ENCODE results near the gene RALY.
"Not testable (repeated sequence)": the region's sequence is repeated elsewhere in the genome, so short reads cannot be mapped to it uniquely, and the experiment has no call there.

The RALY gene

GRCh38 chr20:34120213-34120612 lies 126.5 kb downstream of the RALY start:
- Histone ChIP-seq H3K36me3 (ENCODE audit: control insufficient read depth, insufficient read depth, low read length) (no peaks in the 10 kb centered on the region), H3K4me1 (ENCODE audit: control insufficient read depth, insufficient read depth, low read length, poor library complexity, severe bottlenecking) (peaks cover 8% of the 10 kb centered on the region), H3K27ac (ENCODE audit: low read depth, low read length, severe bottlenecking) (no peak overlapping the region), H3K4me3 (ENCODE audit: extremely low read depth, insufficient read depth, low read length, poor library complexity, severe bottlenecking) (no peak overlapping the region), H3K9me3 (ENCODE audit: control insufficient read depth, low read length) (no peaks in the 10 kb centered on the region)
- WGBS, 2 experiments (ENCODE audit: insufficient coverage in 2 of 2) = 70 to 81% methylated on average over 2 of the region's 2 CpGs

DNA sequence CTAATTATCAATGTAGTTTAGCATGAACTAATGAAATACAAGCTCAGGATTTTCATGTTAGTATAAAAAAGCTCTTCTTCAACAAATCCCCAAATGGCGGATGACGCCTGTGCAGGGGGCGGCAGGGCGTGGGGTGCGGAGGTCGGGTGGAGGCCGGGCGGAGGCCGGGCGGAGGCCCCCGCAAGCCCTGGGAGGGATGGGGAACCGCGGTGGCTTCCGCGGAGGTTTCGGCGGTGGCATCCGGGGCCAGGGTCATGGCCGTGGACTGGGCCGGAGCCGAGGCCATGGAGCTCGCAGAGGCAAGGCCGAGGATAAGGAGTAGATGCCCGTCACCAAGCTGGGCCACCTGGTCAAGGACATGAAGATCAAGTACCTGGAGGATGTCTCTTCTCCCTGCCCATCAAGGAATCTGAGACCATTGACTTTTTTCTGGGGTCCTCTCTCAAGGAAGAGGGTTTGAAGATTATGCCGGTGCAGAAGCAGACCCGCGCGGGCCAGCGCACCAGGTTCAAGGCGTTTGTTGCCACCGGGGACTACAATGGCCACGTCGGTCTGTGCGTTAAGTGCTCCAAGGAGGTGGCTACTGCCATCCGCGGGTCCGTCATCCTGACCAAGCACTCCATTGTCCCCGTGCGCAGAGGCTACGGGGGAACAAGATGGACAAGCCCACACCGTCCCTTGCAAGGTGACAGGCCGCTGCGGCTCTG lies 128.7 kb downstream of the RALY start:
- WGBS, 2 experiments (ENCODE audit: insufficient coverage in 2 of 2) = 94 to 95% methylated on average over 41 to 42 of the region's 43 CpGs
- Histone ChIP-seq H3K36me3 (ENCODE audit: control insufficient read depth, insufficient read depth, low read length) (no peaks in the 10 kb centered on the region), H3K4me1 (ENCODE audit: control insufficient read depth, insufficient read depth, low read length, poor library complexity, severe bottlenecking) (peaks cover 8% of the 10 kb centered on the region), H3K4me3 (ENCODE audit: extremely low read depth, insufficient read depth, low read length, poor library complexity, severe bottlenecking) (no peak overlapping the region), H3K9me3 (ENCODE audit: control insufficient read depth, low read length) (no peaks in the 10 kb centered on the region), H3K27ac (ENCODE audit: low read depth, low read length, severe bottlenecking) (no peak overlapping the region)

- Histone ChIP-seq H3K27ac (ENCODE audit: low read depth, low read length, severe bottlenecking) (no peak overlapping the region), H3K36me3 (ENCODE audit: control insufficient read depth, insufficient read depth, low read length) (no peaks in the 10 kb centered on the region), H3K9me3 (ENCODE audit: control insufficient read depth, low read length) (no peaks in the 10 kb centered on the region), H3K4me1 (ENCODE audit: control insufficient read depth, insufficient read depth, low read length, poor library complexity, severe bottlenecking) (peaks cover 8% of the 10 kb centered on the region), H3K4me3 (ENCODE audit: extremely low read depth, insufficient read depth, low read length, poor library complexity, severe bottlenecking) (no peak overlapping the region)
Observed at GRCh38 chr20:34123309-34123708, 129.6 kb downstream of the RALY start.

DNA sequence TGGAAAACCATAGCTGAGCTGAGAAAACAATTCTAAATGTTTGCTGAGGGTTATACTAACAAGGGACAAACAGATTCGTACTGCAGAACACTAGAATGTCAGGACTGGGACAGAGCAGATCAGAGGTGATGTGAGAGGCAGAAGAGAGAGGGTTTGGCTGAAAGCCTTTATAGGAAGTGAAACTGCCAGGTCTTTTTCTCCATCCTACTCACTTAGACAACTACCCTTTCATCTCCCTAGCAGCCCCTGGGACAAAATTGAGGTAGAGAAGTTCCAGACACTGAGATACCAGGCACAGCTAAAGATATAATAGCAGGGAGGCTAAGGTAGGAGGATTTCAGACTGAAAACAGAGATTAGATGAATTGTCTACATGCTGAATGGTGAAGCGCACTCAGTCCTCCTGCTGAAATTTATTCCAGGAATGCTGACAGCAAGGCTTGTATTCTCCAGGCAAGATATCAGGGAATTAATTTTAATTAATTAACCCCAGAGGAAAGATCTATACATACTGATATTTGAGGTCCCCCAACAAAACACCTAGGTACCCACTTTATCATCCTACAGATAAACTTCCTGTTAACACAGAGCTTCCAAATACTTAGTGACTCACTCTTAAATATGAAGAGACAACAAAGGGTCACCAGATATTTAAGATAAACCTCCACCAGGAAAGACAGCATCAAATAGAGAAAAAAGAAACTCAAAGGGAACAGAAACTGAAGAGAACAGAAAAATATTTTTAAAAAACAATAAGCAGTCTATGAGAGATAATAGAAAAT lies 130.9 kb downstream of the RALY start:
- H3K4me1 ChIP-seq (ENCODE audit: control insufficient read depth, insufficient read depth, low read length, poor library complexity, severe bottlenecking) = peaks cover 8% of the 10 kb centered on the region
- H3K4me3 ChIP-seq (ENCODE audit: extremely low read depth, insufficient read depth, low read length, poor library complexity, severe bottlenecking) = no peak overlapping the region
- no peaks in the 10 kb centered on the region for H3K9me3 ChIP-seq (ENCODE audit: control insufficient read depth, low read length)
- H3K27ac ChIP-seq (ENCODE audit: low read depth, low read length, severe bottlenecking) = peak overlapping the region; percentile 62
- whole genome bisulfite sequencing, 2 experiments (ENCODE audit: insufficient coverage in 2 of 2) = 69 to 85% methylated on average over 1 to 2 of the region's 2 CpGs
- no peaks in the 10 kb centered on the region for H3K36me3 ChIP-seq (ENCODE audit: control insufficient read depth, insufficient read depth, low read length)

GRCh38 chr20:34127792-34128191 lies 134.1 kb downstream of the RALY start:
- H3K9me3 ChIP-seq (ENCODE audit: control insufficient read depth, low read length) = no peaks in the 10 kb centered on the region
- H3K36me3 ChIP-seq (ENCODE audit: control insufficient read depth, insufficient read depth, low read length) = no peaks in the 10 kb centered on the region
- H3K4me1 ChIP-seq (ENCODE audit: control insufficient read depth, insufficient read depth, low read length, poor library complexity, severe bottlenecking) = peaks cover 8% of the 10 kb centered on the region
- H3K27ac ChIP-seq (ENCODE audit: low read depth, low read length, severe bottlenecking) = peak overlapping the region; percentile 1
- H3K4me3 ChIP-seq (ENCODE audit: extremely low read depth, insufficient read depth, low read length, poor library complexity, severe bottlenecking) = no peak overlapping the region
- 86 to 92% methylated on average over 9 to 10 of the region's 10 CpGs for WGBS, 2 experiments (ENCODE audit: insufficient coverage in 2 of 2)

DNA sequence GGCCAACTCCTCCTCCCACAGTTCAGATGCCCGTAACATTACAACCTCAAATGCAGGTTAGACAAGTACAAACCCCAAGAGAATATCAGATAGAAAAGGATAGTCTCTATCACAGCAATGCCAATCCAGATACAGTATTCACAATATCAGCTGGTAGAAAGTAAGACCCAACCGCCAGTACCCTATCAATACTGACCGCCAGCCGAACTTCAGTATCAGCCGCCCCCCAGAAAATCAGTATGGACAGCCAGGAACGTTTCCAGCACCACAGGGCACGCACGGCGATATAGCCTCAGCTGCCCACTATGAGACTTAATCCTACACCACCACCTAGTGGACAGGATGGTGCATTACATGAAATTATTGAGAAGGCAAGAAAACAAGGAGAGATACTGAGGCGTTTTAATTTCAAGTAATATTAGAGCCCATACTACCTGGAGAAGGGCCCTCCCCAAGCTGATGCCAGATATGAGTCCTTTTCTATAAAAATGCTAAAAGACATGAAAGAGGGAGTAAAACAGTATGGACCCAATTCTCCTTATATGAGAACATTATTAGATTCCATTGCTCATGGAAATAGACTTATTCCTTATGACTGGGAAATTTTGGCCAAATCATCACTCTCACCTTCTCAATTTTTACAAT lies 135.9 kb downstream of the RALY start:
- Histone ChIP-seq H3K27ac (ENCODE audit: low read depth, low read length, severe bottlenecking) (no peak overlapping the region), H3K9me3 (ENCODE audit: control insufficient read depth, low read length) (no peaks in the 10 kb centered on the region), H3K4me3 (ENCODE audit: extremely low read depth, insufficient read depth, low read length, poor library complexity, severe bottlenecking) (no peak overlapping the region), H3K4me1 (ENCODE audit: control insufficient read depth, insufficient read depth, low read length, poor library complexity, severe bottlenecking) (peaks cover 6% of the 10 kb centered on the region), H3K36me3 (ENCODE audit: control insufficient read depth, insufficient read depth, low read length) (no peaks in the 10 kb centered on the region)
- 14 to 16% methylated on average over 1 to 4 of the region's 10 CpGs for WGBS, 2 experiments (ENCODE audit: insufficient coverage in 2 of 2)

- no peak overlapping the region for H3K27ac ChIP-seq (ENCODE audit: low read depth, low read length, severe bottlenecking)
- H3K4me3 ChIP-seq (ENCODE audit: extremely low read depth, insufficient read depth, low read length, poor library complexity, severe bottlenecking) = no peak overlapping the region
- no peaks in the 10 kb centered on the region for H3K36me3 ChIP-seq (ENCODE audit: control insufficient read depth, insufficient read depth, low read length)
- H3K9me3 ChIP-seq (ENCODE audit: control insufficient read depth, low read length) = no peaks in the 10 kb centered on the region
- no peaks in the 10 kb centered on the region for H3K4me1 ChIP-seq (ENCODE audit: control insufficient read depth, insufficient read depth, low read length, poor library complexity, severe bottlenecking)
- 80 to 100% methylated on average over 1 to 2 of the region's 4 CpGs for WGBS, 2 experiments (ENCODE audit: insufficient coverage in 2 of 2)
Observed at GRCh38 chr20:34131491-34131890, 137.8 kb downstream of the RALY start.

- H3K4me1 ChIP-seq (ENCODE audit: control insufficient read depth, insufficient read depth, low read length, poor library complexity, severe bottlenecking); H3K27ac ChIP-seq (ENCODE audit: low read depth, low read length, severe bottlenecking); H3K9me3 ChIP-seq (ENCODE audit: control insufficient read depth, low read length); H3K36me3 ChIP-seq (ENCODE audit: control insufficient read depth, insufficient read depth, low read length); H3K4me3 ChIP-seq (ENCODE audit: extremely low read depth, insufficient read depth, low read length, poor library complexity, severe bottlenecking): not testable (repeated sequence)
- 96 to 100% methylated on average over 2 to 5 of the region's 26 CpGs for WGBS, 2 experiments (ENCODE audit: insufficient coverage in 2 of 2)
Observed at GRCh38 chr20:34132491-34132890, 138.8 kb downstream of the RALY start.

- 90 to 94% methylated on average over 7 to 9 of the region's 21 CpGs for whole genome bisulfite sequencing, 2 experiments (ENCODE audit: insufficient coverage in 2 of 2)
- not testable (repeated sequence) for H3K4me1 ChIP-seq (ENCODE audit: control insufficient read depth, insufficient read depth, low read length, poor library complexity, severe bottlenecking); H3K4me3 ChIP-seq (ENCODE audit: extremely low read depth, insufficient read depth, low read length, poor library complexity, severe bottlenecking); H3K36me3 ChIP-seq (ENCODE audit: control insufficient read depth, insufficient read depth, low read length); H3K27ac ChIP-seq (ENCODE audit: low read depth, low read length, severe bottlenecking); H3K9me3 ChIP-seq (ENCODE audit: control insufficient read depth, low read length)
Observed at GRCh38 chr20:34132943-34133342, 139.2 kb downstream of the RALY start.

DNA sequence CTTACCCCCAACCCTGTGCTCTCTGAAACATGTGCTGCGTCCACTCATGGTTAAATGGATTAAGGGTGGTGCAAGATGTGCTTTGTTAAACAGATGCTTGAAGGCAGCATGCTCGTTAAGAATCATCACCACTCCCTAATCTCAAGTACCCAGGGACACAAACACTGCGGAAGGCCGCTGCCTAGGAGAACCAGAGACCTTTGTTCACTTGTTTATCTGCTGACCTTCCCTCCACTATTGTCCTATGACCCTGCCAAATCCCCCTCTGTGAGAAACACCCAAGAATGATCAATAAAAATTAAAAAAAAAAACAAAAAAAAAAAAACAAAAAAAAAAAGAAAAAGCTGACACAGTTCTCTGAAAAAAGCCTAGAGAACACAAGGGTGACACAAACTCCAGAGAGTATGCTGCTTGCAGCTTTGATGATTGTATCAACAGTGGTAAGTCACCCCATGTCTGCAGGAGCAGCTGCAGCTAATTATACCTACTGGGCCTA lies 139.7 kb downstream of the RALY start:
- H3K9me3 ChIP-seq (ENCODE audit: control insufficient read depth, low read length) = not testable (repeated sequence)

More for the DNA sequence above, 139.7 kb downstream of the RALY start:
- H3K4me3 ChIP-seq (ENCODE audit: extremely low read depth, insufficient read depth, low read length, poor library complexity, severe bottlenecking); H3K4me1 ChIP-seq (ENCODE audit: control insufficient read depth, insufficient read depth, low read length, poor library complexity, severe bottlenecking); H3K27ac ChIP-seq (ENCODE audit: low read depth, low read length, severe bottlenecking); H3K36me3 ChIP-seq (ENCODE audit: control insufficient read depth, insufficient read depth, low read length): not testable (repeated sequence)
- WGBS, 2 experiments (ENCODE audit: insufficient coverage in 2 of 2) = no CpG with 5 or more reads among the region's 4 CpGs
